GM12878 (cell line): ENCODE results near the gene CTNNBIP1. TPM values are rescaled to one million over a fixed set of nuclear protein-coding genes. Genes with fewer than 3 reads are reported as not detected.

ENCODE experiments used
- ATAC-seq: fragments of 200-7000 bp; cut with Tn5 transposase; 3 replicates; pipeline ENCODE4 v1.9.1; 2020; ENCODE audit warnings: mild to moderate bottlenecking, moderate library complexity
- BruUV-seq: library from RNA; stranded (reverse); fragments of 400-500 nt; replicated peaks from 2 replicates; lab custom pipeline; 2021; lab: Mats Ljungman, UMichigan
- CTCF ChIA-PET: fragments of 300-600 bp; sonication (Branson Sonifier 250); formaldehyde crosslinking; extraction: SDS; loops from one replicate; lab custom pipeline; 2021; ENCODE audit warnings: inconsistent platforms; lab: Yijun Ruan, JAX
- POLR2A ChIA-PET: fragments of 350-600 bp; formaldehyde crosslinking; extraction: SDS; loops from one replicate; lab custom pipeline; 2021; ENCODE audit warnings: inconsistent platforms; lab: Charles Lee
- RAD21 ChIA-PET: fragments of 300-600 bp; sonication (Branson Sonifier 250); formaldehyde crosslinking; loops from one replicate; lab custom pipeline; 2023; ENCODE audit warnings: antibody characterized with exemption; ENCODE audit not compliant: unreplicated experiment; lab: Charles Lee
- SMC1A ChIA-PET: fragments of 300-600 bp; sonication (Branson Sonifier 250); formaldehyde crosslinking; loops from one replicate; lab custom pipeline; 2023; ENCODE audit not compliant: unreplicated experiment, uncharacterized antibody; lab: Charles Lee
- DNase-seq: peaks from one replicate; pipeline ENCODE4 v3.0.0-alpha.2; 2011; ENCODE audit warnings: low read depth, low spot score
- FAIRE-seq: peaks from 3 replicates; lab custom pipeline; 2011; peaks lifted over from hg19 to GRCh38; lab: Jason Lieb, UNC
- H2AFZ ChIP-seq: 2 replicates; pipeline ENCODE4 v1.6.0; 2011; ENCODE audit warnings: low read depth, low read length, control low read depth; ENCODE audit not compliant: control insufficient read depth
- H3K27ac ChIP-seq: 2 replicates; pipeline ENCODE4 v1.5.1; 2011; ENCODE audit warnings: control low read depth; ENCODE audit not compliant: control insufficient read depth, insufficient read depth
- H3K27me3 ChIP-seq, 2 experiments: replicated peaks in 1 of 2; 2 replicates each; pipeline versions ENCODE4 v1.6.0 to v1.6.1; 2011; ENCODE audit warnings: low read length in 1 of 2; ENCODE audit not compliant: control insufficient read depth in 2 of 2, insufficient read depth in 2 of 2
- H3K36me3 ChIP-seq, 2 experiments: 2 replicates each; pipeline ENCODE4 v1.5.1; 2011; ENCODE audit warnings: low read length in 1 of 2; ENCODE audit not compliant: control insufficient read depth in 2 of 2, insufficient read depth in 2 of 2
- H3K4me1 ChIP-seq: 2 replicates; pipeline ENCODE4 v1.6.1; 2011; ENCODE audit warnings: mild to moderate bottlenecking, low read length, moderate library complexity, mixed read lengths; ENCODE audit not compliant: control insufficient read depth, insufficient read depth
- H3K4me2 ChIP-seq: 2 replicates; pipeline ENCODE4 v1.6.0; 2011; ENCODE audit warnings: control low read depth; ENCODE audit not compliant: control insufficient read depth, insufficient read depth
- H3K4me3 ChIP-seq: fragments of 200-600 bp; sonication (generic); 2 replicates; pipeline ENCODE4 v1.5.1; 2016
- H3K79me2 ChIP-seq: 2 replicates; pipeline ENCODE4 v1.6.0; 2011; ENCODE audit warnings: low read length; ENCODE audit not compliant: control insufficient read depth, insufficient read depth
- H3K9ac ChIP-seq: 2 replicates; pipeline ENCODE4 v1.8.0; 2011; ENCODE audit warnings: low read length, control low read depth, mixed read lengths; ENCODE audit not compliant: control insufficient read depth, insufficient read depth
- H3K9me3 ChIP-seq: replicated peaks from 3 replicates; pipeline ENCODE4 v1.5.1; 2011; ENCODE audit warnings: mild to moderate bottlenecking, low read length; ENCODE audit not compliant: control insufficient read depth, insufficient read depth
- H4K20me1 ChIP-seq: 2 replicates; pipeline ENCODE4 v1.6.0; 2011; ENCODE audit not compliant: control insufficient read depth, insufficient read depth
- EZH2 ChIP-seq: IDR thresholded peaks from 2 replicates; pipeline ENCODE4 v1.6.1; 2012; ENCODE audit warnings: low read depth, mild to moderate bottlenecking, control low read depth, inconsistent platforms, low read length, borderline replicate concordance; ENCODE audit not compliant: control insufficient read depth
- WGBS: methylation state at CpG from one replicate; pipeline ENCODE4 v1.1.6; 2016; ENCODE audit warnings: low lambda C conversion rate; ENCODE audit not compliant: insufficient replicate concordance, insufficient coverage; ENCODE audit errors: missing lambda C conversion rate; 5-methylcytosine and 5-hydroxymethylcytosine counted together
- in situ Hi-C: fragments of 300-500 bp; cut with MboI; formaldehyde crosslinking; loops from 9 replicates; pipeline ENCODE4 v1.14.3; 2018; ENCODE audit warnings: mixed read lengths
- intact Hi-C: fragments of 100-400 bp; cut with micrococcal nuclease; formaldehyde crosslinking; loops from one replicate; pipeline ENCODE4 v1.14.2; 2022; ENCODE audit not compliant: unreplicated experiment
- polyA plus RNA-seq, 11 experiments: library from polyadenylated mRNA; depleted of rRNA in 4 of 11; unstranded in 6 of 11; stranded (reverse) in 5 of 11; fragments of >200 nt; fragmentation: Nextera tagmentation in 4 of 11; fragmentation: Illumina TruSeq in 1 of 11; extraction: Ambion mirVana in 4 of 11; extraction: Trizol in 1 of 11; gene quantifications; 1 replicate in 1 of 11; 2 replicates in 10 of 11; pipeline versions ENCODE4 v1.2.1 to v1.2.3, GENCODE V29; 2011 to 2016; ENCODE audit warnings: inconsistent platforms in 2 of 11, missing spikeins in 2 of 11, low read depth in 1 of 11
- total RNA-seq, 4 experiments: library from RNA; depleted of rRNA in 3 of 4; stranded (reverse); fragments of >200 nt in 3 of 4; fragmentation: Illumina TruSeq in 1 of 4; extraction: Trizol in 1 of 4; gene quantifications; 2 replicates each; pipeline versions ENCODE4 v1.2.1 to v1.2.3, GENCODE V29; 2013 to 2021
- TF ChIP-seq, protein P1 (sequence below): fragments of 450-650 bp; IDR thresholded peaks from 2 replicates; pipeline ENCODE4 v1.6.1; 2018; ENCODE audit warnings: mild to moderate bottlenecking, low read depth, moderate library complexity; ENCODE audit not compliant: partially characterized antibody
- TF ChIP-seq, protein P2 (sequence below): IDR thresholded peaks from 2 replicates; pipeline ENCODE4 v1.6.1; 2011; ENCODE audit warnings: borderline replicate concordance, low read depth, mild to moderate bottlenecking, moderate library complexity, mixed read lengths, low read length; ENCODE audit not compliant: insufficient read depth; ENCODE audit errors: extremely low read length
- TF ChIP-seq, protein P3 (sequence below): fragments of 450-650 bp; IDR thresholded peaks from 2 replicates; pipeline ENCODE4 v1.6.1; 2017; ENCODE audit warnings: mild to moderate bottlenecking, low read depth, inconsistent platforms; ENCODE audit not compliant: poor library complexity, severe bottlenecking
- TF ChIP-seq, protein P4 (sequence below): IDR thresholded peaks from 2 replicates; pipeline ENCODE4 v1.6.1; 2012; ENCODE audit warnings: low read depth, low read length, improper control_type of control experiment

Gene CTNNBIP1
- total and polyA plus RNA-seq, 10 of the 15 experiments (the other 5 are each of a cell fraction or from before 2014, with no cell fraction given): 0.42 to 31.8 (median 10.8) TPM

DNA sequence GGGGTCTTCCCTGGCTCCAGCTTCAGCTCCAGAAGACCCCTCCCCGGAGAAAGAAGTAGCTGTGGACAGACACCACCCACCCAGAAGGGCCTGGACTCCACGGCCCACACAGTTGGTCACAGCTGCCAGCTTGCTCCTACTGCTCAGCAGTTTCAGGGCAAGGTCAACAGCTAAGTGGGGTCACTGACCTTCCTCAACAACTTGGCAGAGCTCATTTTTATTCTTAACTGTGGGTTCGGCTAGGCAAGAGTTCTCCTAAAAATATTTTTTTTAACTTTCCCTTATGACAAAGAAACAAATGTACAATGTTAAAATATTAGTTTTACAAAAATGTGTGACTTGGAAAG, 41.9 kb downstream of the CTNNBIP1 start:
- ATAC-seq (no peak), FAIRE-seq (no peak), DNase-seq (no peak)
- Histone ChIP-seq H3K27ac (no peak overlapping the region), H3K4me2 (no peak overlapping the region), H3K9ac (no peak overlapping the region), H3K9me3 (no peaks in the 10 kb centered on the region), H3K4me1 (peaks cover 17% of the 10 kb centered on the region), H3K4me3 (no peak overlapping the region), H3K36me3 (no peaks in the 10 kb centered on the region), H4K20me1 (no peaks in the 10 kb centered on the region), H3K79me2 (no peaks in the 10 kb centered on the region), H2AFZ (no peak overlapping the region), H3K27me3 (no peaks in the 10 kb centered on the region)
- in situ Hi-C loops: loop anchor here (5.0 kb wide), 2 partner anchors 81 to 236 kb away; no protein-coding TSS in a partner anchor
- ChIA-PET SMC1A (interaction anchor here (0.9 to 16.6 kb wide), 9 partner anchors 15 to 253 kb away, joined by 3 to 428 read pairs (median 4); no protein-coding TSS in a partner anchor), RAD21 (interaction anchor here (0.8 to 6.4 kb wide), 11 partner anchors 10 to 584 kb away, joined by 3 to 83 read pairs (median 6); no protein-coding TSS in a partner anchor), POLR2A (interaction anchor here (0.7 to 1.8 kb wide), 3 partner anchors 26 to 84 kb away, joined by 3 to 8 read pairs (median 4); no protein-coding TSS in a partner anchor), CTCF (interaction anchor here (0.7 to 19.1 kb wide), 32 partner anchors 10 to 562 kb away, joined by 3 to 562 read pairs (median 4); partner anchors contain the start of genes CENPS, CTNNBIP1, LZIC and NMNAT1)
- 22% methylated on average over 3 of the region's 3 CpGs for WGBS
- BruUV-seq: no TSS peak
- intact Hi-C loops: loop anchor here (10.0 kb wide), 1 partner anchor 373 kb away; no protein-coding TSS in a partner anchor
- TF ChIP-seq, protein P1, sequence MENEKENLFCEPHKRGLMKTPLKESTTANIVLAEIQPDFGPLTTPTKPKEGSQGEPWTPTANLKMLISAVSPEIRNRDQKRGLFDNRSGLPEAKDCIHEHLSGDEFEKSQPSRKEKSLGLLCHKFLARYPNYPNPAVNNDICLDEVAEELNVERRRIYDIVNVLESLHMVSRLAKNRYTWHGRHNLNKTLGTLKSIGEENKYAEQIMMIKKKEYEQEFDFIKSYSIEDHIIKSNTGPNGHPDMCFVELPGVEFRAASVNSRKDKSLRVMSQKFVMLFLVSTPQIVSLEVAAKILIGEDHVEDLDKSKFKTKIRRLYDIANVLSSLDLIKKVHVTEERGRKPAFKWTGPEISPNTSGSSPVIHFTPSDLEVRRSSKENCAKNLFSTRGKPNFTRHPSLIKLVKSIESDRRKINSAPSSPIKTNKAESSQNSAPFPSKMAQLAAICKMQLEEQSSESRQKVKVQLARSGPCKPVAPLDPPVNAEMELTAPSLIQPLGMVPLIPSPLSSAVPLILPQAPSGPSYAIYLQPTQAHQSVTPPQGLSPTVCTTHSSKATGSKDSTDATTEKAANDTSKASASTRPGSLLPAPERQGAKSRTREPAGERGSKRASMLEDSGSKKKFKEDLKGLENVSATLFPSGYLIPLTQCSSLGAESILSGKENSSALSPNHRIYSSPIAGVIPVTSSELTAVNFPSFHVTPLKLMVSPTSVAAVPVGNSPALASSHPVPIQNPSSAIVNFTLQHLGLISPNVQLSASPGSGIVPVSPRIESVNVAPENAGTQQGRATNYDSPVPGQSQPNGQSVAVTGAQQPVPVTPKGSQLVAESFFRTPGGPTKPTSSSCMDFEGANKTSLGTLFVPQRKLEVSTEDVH: no peak
- TF ChIP-seq, protein P2, sequence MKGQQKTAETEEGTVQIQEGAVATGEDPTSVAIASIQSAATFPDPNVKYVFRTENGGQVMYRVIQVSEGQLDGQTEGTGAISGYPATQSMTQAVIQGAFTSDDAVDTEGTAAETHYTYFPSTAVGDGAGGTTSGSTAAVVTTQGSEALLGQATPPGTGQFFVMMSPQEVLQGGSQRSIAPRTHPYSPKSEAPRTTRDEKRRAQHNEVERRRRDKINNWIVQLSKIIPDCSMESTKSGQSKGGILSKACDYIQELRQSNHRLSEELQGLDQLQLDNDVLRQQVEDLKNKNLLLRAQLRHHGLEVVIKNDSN: no peak
- TF ChIP-seq EZH2: no peak
- TF ChIP-seq, protein P3, sequence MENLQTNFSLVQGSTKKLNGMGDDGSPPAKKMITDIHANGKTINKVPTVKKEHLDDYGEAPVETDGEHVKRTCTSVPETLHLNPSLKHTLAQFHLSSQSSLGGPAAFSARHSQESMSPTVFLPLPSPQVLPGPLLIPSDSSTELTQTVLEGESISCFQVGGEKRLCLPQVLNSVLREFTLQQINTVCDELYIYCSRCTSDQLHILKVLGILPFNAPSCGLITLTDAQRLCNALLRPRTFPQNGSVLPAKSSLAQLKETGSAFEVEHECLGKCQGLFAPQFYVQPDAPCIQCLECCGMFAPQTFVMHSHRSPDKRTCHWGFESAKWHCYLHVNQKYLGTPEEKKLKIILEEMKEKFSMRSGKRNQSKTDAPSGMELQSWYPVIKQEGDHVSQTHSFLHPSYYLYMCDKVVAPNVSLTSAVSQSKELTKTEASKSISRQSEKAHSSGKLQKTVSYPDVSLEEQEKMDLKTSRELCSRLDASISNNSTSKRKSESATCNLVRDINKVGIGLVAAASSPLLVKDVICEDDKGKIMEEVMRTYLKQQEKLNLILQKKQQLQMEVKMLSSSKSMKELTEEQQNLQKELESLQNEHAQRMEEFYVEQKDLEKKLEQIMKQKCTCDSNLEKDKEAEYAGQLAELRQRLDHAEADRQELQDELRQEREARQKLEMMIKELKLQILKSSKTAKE: no peak
- TF ChIP-seq, protein P4, sequence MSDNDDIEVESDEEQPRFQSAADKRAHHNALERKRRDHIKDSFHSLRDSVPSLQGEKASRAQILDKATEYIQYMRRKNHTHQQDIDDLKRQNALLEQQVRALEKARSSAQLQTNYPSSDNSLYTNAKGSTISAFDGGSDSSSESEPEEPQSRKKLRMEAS: no peak
